NCI-H146 (cell line): ENCODE results near the gene GASK1A.
"Not testable (repeated sequence)": the region's sequence is repeated elsewhere in the genome, so short reads cannot be mapped to it uniquely, and the experiment has no call there.

Experiments
- DNase-seq: peaks from one replicate; lab custom pipeline; 2025; lab: John Stamatoyannopoulos, UW

GASK1A gene

DNA sequence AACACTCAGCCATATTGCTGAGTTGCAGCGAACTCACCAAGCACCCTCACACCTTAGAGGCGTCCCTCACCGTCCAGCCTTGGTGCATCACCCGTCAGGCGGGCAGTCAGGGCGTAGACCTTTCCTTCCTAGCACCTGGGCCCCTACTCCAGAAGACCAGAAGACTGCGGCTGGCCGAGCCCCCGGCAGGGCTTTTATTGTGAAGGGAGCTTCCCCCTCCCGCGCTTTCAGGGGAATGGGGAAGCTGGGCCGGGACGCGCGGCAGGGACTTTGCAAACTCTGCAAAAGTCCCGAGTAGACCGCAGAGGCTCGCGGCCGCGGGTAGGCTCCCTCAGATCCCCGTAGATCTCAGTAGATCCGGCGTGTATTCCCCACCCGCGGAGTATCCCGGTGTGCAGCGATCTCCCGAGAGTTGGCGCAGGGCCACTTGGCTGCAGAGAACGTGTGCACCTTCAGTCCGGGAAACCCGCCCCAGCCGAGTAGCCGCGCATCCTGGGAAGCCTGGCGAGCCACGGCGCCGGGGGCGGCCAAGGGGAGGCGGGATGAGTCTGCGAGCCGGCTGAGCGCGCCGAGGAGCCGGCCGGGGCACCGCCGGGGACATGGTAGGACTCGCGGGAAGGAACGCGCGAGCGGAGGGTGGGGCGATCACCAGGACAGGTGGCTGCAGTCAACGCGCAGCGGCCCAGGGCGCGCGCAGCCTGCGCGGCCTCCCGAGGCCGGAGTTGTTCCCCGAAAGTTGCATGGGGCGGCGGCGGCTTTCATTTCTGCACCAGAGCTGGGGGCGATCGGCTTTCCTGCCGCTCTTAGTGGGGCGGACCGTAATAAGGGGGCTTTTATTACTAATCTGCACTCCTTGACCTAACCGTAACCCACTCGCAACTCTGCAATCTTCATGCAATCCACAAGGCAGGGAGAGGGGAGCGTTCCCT is at the start of gene GASK1A:
Gene GASK1A (plus strand): TSS at position 268 of the 929 bp plus-strand sequence. CDS start 332 bp downstream, at position 600.
- DNase-seq: peak; percentile 23

DNA sequence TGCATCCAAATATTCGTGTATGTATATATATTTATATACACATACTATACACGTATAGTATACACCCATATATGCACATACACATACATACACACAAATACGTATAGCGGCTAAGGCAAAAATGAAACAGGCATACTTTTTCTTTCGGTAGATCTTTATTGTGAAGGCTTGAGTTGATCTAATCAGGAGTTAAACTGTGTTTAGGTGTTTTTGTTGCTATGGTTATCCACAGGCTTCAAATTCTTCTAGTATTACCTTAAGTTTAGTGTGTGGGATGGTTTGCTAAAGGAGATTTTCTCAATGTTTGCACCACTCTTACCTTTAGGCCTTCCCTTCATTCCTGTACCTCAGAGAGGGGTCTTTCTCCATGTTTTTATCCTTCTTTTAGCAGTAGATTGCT is 45.0 kb upstream of the GASK1A start:
- DNase-seq: no peak

DNA sequence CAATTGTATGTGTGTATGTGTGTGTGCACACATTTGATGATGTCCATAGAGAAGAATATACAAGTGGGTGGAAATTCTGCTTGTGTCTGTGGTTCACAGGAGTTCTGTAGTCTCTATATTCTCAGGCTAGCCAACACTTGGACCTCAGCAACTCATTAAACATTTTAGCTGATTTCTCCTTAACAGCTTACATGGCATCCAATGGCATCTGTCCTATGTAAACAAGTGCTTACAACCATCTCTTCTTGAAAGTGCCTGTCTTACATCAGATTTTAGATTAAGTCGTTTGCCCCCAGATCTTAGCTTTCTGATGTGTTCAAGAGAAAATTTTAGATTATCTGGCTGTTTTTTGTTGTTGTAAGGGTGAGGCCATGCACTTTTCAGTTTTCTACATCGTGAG is 44.2 kb upstream of the GASK1A start:
- DNase-seq: no peak

DNA sequence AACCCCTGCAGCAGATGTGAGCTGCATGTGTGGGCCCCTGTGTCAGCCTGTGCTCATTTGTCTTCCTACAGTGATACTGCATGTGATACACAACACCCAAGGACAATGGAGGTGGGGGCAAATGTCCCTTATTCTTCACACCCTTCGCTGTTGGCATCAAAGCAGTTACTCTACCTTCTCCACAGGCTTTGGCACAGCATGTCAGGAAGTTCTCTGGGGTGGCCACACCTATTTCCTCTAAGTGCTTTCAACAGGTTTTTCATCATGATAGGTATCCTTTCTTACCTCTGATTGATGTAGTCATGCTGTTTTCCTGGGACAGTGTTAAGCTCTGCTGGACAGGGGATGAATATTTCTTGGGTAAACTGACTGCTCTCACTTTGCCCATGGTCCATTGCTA is 43.6 kb upstream of the GASK1A start:
- DNase-seq: no peak

DNA sequence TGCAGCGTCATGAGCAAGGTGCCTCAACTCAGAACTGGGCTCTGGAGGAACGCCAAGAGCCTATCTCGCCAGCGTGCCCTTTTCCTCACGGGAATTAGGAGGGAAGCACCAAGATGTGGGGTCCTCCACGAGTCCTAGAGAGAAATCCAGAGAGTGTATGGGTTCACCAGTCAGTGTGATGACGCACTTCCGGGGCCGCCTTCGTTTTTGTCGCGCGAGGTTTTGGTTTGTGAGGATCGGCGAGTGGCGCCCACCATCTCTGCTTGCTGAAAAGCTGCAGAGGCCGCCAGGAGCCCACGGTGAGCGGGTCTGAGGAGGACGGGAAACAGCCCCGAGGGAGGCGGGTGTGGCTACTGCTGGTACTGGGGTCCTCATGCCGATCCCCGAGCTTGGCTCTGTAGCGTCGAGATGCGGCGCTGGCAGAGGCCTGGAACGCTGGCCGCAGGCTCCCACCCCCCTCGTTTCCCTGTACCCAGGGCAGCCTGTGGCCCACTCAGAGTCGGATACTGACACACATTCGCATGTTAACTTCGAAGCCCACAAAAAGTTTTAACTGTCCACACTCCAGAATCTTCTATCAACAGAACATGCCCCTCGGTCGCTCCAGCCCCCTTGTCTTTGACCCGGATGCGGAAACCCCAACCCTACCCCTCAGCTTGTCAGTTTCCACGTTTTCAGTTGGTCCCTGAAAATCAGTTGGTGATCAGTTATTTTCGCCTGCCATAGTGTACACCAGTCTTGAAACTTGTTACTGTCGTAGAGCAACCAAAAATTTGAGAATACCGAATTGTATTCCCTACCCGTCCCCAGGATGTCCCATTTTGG is 42.7 kb upstream of the GASK1A start:
- no peak for DNase-seq

DNA sequence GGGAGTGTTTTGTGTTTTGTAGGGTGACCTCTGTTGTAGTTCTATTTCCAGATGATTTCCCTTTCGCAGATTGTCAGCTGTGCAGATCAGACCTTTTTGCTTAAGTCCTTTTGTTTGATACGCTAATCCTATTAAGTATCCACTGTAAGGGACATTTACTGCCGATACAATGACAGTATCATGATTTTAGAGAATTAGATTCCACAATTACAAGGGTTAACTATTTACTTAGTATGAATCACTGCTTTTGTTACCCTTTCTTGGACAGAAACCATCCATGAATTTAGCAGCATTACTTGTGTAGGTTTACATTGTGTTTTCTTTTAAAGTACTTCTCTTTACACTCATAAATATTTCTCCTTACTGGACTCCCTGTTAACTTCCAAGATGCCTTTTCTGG is 41.8 kb upstream of the GASK1A start:
- no peak for DNase-seq

DNA sequence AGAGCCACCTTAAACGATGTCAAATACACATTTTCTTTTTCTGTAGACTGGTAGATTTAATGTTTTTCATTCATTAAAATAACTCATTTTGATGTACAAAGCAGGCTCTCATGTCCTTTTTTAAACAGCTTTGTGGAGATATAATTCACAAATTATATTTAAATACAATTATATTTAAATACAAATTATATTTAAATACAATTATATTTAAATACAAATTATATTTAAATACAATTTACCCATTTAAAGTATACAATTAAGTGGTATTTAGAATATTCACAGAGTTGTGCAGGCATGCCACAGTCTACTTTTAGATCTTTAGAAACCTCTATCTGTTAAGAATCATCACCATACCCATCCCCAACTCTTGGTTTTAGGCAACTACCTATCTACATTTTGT is 36.4 kb upstream of the GASK1A start:
- DNase-seq: no peak

DNA sequence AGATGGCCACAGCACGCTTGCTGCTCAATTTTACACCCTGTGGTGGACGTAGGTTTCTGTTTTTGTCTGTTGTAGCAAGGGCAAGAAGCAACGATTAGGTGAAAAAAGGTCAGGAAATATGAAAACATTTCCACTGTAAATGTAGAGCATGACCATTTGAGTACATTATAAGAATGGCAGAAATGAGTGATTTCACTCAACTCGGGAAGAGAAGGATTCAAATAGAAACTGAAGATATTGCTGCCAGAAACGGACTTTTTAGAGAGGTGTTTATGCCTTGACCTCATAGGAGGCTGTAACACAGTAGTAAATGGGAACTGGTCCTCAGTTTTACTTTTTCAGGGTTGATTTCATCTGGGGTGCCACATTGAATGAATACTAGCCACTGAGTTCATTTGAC is 33.1 kb upstream of the GASK1A start:
- no peak for DNase-seq

DNA sequence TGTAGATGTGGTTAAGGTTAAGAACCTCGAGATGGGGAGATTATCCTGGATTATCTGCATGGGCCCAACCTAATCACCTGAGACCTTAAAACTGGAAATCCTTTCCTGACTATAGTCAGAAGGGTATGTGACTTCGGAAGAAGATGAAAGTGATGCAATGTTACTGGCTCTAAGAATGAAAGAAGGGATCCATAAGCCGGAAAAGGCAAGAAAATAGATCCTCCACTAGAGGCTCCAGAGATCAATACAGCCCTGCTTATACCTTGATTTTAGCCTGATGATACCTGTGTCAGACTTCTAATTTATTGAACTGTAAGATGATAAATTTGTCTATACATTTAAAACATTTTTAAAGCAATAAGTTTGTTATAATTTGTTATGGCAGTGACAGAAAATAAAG is 21.5 kb upstream of the GASK1A start:
- no peak for DNase-seq

DNA sequence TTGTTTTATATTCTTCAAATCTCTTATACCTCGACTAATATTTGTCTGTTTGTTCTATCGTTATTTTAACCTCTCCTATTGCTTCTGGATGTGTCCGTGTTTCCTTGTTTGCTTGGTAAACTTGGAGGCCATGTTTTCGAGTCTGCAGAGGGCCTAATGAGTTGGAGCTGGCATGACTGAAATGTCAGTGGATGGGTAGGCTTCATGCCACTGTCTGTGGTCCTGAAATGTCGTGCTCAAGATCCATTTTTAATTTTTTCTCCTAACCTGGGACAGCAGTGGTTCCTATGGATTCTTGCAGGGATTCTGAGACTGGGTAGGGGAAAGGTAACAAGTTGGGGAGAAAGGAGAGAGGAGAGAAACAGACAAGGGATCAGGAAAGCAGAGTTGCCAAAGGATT is 18.8 kb upstream of the GASK1A start:
- no peak for DNase-seq

DNA sequence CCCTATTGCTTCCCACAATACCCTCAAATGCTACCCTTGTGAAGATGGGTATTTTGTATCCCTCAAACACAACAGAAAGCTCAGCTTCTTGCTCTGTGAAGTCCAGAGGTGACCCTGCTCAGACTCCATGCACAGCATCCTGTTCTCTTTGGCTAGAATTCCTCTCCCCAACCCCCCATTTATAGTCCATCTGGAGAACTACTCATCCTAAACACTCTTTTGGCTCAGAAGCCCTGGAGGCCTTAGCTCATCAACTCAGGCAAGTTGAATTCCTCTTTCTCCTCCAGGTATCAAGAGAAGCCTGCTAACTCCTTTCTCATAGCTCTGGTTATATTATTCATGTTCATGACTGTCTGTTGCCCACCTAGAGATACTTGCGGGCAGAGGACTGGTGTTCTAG is 18.3 kb upstream of the GASK1A start:
- DNase-seq: no peak

DNA sequence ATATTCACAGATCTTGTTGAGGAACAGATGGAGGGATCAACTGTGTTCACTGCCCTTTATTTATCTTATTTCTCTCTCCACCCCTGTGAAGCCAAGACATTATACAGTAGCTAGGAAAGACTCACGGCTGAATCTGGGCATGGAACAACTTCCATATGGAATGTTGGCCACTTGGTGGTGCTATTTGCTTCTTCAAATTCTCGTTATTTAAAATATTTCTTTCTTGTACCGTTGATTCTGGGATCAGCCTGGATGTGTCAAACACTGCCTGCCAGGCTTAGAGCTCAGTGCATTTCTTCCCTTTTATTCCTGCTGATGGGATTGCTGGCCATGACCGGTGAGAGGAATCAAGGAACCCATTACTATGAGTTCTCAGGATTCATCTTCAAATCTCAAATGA is 17.5 kb upstream of the GASK1A start:
- DNase-seq: peak; percentile 0

DNA sequence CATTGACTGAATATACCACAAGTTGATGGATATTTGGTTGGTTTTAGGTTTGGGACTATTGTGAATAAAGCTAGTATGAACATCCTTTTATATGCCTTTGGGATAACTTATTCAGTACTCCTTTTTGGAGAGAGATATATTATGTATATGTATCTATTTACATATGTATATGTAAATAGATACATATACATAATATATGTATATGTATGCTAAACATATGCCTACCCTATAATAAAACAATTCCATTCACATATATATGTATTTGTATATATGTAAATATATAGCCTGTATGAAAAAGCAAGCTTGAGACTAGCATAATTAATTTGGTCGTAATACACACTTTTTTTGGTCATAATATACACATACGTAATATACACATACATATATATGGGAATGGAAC is 15.8 kb upstream of the GASK1A start:
- no peak for DNase-seq

DNA sequence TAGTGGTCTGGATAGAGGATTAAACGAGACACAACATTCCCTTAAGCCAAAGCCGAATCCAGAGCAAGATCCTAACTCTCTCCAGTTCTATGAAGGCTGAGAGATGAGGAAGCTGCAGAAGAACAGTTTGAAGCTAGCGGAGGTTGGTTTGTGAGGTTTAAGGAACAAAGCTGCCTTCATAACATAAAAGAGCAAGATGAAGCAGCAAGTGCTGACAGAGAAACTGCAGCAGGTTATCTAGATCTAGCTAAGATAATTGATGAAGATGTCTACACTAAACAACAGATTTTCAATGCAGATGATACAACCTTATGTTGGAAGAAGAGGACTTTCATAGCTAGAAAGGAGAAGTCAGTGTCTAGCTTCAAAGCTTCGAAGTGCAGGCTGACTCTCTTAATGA is 14.8 kb upstream of the GASK1A start:
- no peak for DNase-seq

DNA sequence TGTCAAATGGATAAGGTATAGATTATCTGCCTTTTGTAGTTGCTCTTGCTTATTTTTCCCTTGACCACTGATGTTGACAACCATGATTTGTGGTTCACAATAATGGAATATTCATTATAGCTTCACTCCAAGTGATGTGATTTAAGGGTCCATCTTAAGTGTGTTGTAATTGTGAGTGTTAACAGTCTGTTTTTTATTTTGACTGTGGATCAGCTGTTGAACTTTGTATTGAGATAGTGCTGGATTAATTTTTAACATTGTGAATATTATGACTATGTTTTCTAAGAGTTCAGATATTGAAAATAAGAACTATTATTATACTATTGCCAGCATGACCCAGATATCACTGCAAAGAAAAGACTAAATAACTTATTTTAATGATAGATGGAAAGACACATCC is 8.6 kb upstream of the GASK1A start:
- no peak for DNase-seq

DNA sequence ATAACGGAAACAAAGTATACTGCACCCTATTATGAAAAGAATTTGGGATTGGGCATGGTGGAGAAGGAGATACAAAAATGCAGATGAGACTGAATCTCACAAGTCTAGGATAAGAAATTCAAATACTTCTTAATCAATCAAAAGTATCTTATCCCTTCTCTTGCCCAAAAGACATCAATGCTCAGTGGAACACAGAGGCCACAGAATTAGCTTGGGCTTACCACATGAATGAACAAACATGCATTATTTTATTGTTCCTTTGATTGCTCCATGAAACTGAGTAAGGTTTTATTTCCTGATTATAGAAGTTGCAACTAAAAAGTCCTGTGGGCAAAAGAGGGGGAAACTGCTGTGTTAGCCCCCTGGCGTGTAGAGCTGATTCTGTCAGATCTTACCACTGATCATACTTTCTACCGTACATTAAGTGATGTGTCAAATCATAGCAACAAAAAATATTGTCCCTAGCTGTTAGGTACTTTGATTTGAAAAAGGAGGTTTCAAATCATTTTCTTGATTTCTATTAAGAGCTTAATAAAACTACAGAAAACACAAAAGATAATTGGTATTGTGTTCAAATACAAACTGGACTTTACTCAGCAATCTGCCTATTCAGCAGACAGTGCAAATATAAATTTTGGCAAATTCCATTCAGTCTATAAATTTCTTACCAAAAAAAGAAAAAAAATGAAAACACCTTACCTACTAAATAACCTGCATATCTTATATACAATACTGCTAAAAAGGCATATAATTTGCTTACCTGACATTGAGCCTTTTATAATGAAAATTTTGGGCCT is 7.9 kb upstream of the GASK1A start:
- no peak for DNase-seq

DNA sequence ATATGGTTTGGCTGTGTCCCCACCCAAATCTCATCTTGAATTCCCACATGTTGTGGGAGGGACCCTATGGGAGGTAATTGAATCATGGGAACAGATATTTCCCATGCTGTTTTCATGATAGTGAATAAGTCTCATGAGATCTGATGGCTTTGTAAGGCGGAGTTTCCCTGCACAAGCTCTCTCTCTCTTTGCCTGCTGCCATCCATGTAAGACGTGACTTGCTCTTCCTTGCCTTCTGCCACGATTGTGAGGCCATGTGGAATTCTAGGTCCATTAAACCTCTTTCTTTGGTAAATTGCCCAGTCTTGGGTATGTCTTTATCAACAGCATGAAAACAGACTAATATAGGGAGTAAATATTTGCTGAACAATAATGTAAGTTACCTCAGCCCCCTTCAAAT is 4.2 kb upstream of the GASK1A start:
- not testable (repeated sequence) for DNase-seq

DNA sequence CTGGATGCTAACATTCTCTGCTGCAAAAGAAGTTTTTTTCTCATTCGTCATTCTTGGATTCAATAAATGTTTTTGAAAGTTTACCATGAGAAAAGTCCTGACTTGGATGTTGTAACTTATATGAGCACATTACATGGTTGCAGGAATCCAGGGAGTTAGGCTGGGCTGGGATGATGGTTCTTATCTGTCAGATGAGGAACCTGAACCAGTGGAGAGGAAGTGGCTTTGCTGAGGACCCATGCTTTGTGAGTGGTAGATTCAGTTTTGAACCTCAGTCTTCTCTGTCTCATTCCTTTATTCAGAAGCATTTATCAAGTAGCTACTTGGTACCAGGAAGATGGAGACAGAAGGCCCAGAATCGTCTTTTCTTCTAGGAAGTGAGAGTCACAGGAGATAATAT is 3.7 kb upstream of the GASK1A start:
- no peak for DNase-seq

DNA sequence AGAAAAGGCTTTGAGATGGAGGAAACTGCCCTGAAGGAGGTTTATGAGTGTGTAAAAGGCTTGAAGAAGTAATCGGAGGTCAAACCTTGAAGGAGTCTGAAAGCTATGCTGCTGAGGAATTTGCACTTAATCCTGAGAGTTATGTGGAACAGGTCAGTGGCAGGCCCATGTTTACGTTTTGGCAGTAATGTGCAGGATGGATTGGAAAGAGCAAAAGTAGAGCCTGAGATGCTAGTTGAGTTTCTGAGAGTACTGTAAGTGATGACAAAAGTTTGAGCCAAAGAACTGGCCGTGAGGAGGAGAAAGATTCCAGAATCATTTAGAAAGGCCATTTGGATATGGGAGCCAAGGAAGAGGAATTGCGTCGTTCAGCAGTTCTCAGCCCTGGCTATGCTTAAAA is 3.2 kb upstream of the GASK1A start:
- DNase-seq: no peak

DNA sequence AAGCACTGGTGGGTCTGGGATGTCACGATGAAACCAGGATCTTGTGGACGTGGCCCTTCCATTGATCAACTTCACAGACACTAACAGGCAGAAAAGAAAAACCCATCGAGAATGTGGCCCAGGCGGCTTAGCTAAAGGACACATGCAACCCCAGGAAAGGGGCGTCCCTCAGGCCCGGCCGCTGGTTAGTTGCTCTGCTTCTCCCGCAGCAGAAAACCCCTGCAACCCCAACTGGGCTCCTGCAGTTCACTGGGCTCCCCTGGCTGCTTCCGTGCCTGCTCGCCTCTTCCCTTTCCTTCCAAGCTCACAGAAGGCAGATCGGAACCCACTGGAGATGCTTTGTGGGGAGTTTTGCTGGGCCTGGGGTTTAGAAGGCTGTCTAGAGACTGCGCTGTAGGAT is 1.1 kb downstream of the GASK1A start:
- no peak for DNase-seq

DNA sequence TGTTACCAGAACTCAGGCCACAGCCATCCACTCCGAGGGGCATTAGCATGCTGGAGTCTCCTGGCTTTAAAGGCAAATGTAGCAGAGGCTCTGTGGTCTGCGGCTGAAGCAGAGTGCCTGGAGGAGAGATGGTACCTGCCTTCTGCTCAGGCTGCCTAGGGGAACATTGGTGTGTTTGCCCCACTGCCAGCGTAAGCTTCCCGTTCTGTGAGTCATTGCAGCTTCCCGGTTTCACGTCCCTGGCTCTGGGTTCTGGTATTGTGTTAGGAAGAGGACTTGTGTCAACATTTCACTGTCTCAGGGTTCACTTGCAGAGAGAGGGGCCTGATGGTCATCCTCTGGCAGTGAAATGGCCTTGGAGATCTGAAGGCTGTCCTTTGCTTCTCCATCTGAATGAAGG is 1.8 kb downstream of the GASK1A start:
- DNase-seq: no peak

DNA sequence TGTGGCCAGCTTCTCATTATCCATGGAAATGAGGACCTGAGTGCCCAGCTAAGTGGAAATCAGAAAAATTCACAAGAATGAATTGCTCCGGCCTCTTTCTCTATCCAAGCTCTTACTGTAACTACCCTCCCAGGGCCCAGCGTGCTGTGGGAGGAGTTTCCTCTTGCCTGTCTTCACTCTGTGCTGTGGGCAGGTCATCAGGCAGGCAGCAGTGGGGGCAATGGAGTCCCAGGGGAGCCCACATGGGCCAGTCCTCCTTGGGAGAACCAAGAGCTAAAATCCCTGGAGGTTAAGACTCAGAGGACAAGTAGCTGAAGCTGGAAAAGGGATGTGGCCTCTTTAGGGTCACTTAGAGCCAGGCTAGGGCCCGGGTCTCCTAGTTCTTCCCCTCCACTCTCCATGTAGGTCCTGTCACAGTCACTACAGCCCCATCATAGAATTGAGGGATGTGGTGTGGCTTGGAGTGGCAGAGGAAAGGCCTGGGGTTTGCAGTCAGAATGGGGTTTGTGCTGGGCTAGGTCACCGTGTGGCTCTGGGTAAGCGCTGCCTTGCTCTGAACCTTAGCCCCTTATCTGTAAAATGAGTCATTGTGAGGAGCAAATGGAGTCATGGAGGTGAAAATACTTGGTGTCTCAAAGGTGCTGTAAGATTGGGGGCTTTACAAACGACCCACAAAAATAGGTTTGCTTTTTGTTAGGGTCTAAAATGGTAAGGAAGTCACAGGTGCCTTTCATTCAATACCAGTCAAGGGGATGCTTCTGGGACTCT is 3.7 kb downstream of the GASK1A start:
- no peak for DNase-seq
